Keratinocyte (primary cell): ENCODE results near the gene ERGIC1. TPM values are rescaled to one million over a fixed set of nuclear protein-coding genes. Genes with fewer than 3 reads are reported as not detected.

ENCODE experiments used
- DNase-seq: peaks from one replicate; pipeline ENCODE4 v3.0.0-alpha.2; 2011; ENCODE audit warnings: low read depth, missing footprints, low spot score
- FAIRE-seq: peaks from 2 replicates; lab custom pipeline; 2011; peaks lifted over from hg19 to GRCh38; lab: Jason Lieb, UNC
- H2AFZ ChIP-seq: 2 replicates; pipeline ENCODE4 v1.6.0; 2012; ENCODE audit warnings: low read length, control low read depth, inconsistent platforms; ENCODE audit not compliant: control insufficient read depth
- H3K27ac ChIP-seq: 2 replicates; pipeline ENCODE4 v1.5.1; 2011; ENCODE audit warnings: low read length; ENCODE audit not compliant: control insufficient read depth, insufficient read depth
- H3K27me3 ChIP-seq: 3 replicates; pipeline ENCODE4 v1.6.0; 2011; ENCODE audit warnings: low read length; ENCODE audit not compliant: control insufficient read depth, insufficient read depth; ENCODE audit errors: extremely low read depth
- H3K36me3 ChIP-seq, 2 experiments: 2 replicates in 1 of 2; 3 replicates in 1 of 2; pipeline ENCODE4 v1.5.1; 2011; ENCODE audit warnings: low read length in 2 of 2, mild to moderate bottlenecking in 1 of 2; ENCODE audit not compliant: control insufficient read depth in 2 of 2, insufficient read depth in 2 of 2; ENCODE audit errors: extremely low read depth in 1 of 2
- H3K4me1 ChIP-seq: 3 replicates; pipeline ENCODE4 v1.5.1; 2011; ENCODE audit warnings: low read length; ENCODE audit not compliant: control insufficient read depth, insufficient read depth; ENCODE audit errors: extremely low read depth
- H3K4me2 ChIP-seq: 3 replicates; pipeline ENCODE4 v1.6.0; 2011; ENCODE audit warnings: low read depth, low read length; ENCODE audit not compliant: control insufficient read depth, insufficient read depth; ENCODE audit errors: extremely low read depth
- H3K4me3 ChIP-seq, 3 experiments: fragments of 200-600 bp in 1 of 3; sonication (generic) in 1 of 3; 2 replicates in 2 of 3; 3 replicates in 1 of 3; pipeline ENCODE4 v1.5.1; 2011 to 2016; ENCODE audit warnings: low read length in 3 of 3, mild to moderate bottlenecking in 3 of 3, control low read depth in 2 of 3, inconsistent platforms in 1 of 3, low read depth in 1 of 3, mixed read lengths in 1 of 3, mixed run types in 1 of 3, moderate library complexity in 1 of 3; ENCODE audit not compliant: control insufficient read depth in 2 of 3, insufficient read depth in 2 of 3; ENCODE audit errors: extremely low read depth in 1 of 3
- H3K79me2 ChIP-seq: 2 replicates; pipeline ENCODE4 v1.6.0; 2012; ENCODE audit warnings: low read length; ENCODE audit not compliant: control insufficient read depth, insufficient read depth
- H3K9ac ChIP-seq: 3 replicates; pipeline ENCODE4 v1.6.0; 2011; ENCODE audit warnings: low read length; ENCODE audit not compliant: control insufficient read depth, insufficient read depth; ENCODE audit errors: extremely low read depth
- H3K9me1 ChIP-seq: 3 replicates; pipeline ENCODE4 v1.6.0; 2011; ENCODE audit warnings: low read length; ENCODE audit not compliant: control insufficient read depth, insufficient read depth; ENCODE audit errors: extremely low read depth
- H3K9me3 ChIP-seq: 2 replicates; pipeline ENCODE4 v1.5.1; 2012; ENCODE audit warnings: low read depth, low read length; ENCODE audit not compliant: control insufficient read depth
- H4K20me1 ChIP-seq: 3 replicates; pipeline ENCODE4 v1.6.0; 2011; ENCODE audit warnings: low read length; ENCODE audit not compliant: control insufficient read depth, insufficient read depth; ENCODE audit errors: extremely low read depth
- CTCF ChIP-seq, 3 experiments: IDR thresholded peaks in 1 of 3; conservative IDR thresholded peaks in 1 of 3; optimal IDR thresholded peaks in 1 of 3; 2 replicates in 2 of 3; 3 replicates in 1 of 3; pipeline versions ENCODE3 to v1.5.1; 2011; ENCODE audit warnings: low read length in 3 of 3, mild to moderate bottlenecking in 3 of 3, moderate library complexity in 2 of 3, control low read depth in 1 of 3, inconsistent platforms in 1 of 3; ENCODE audit not compliant: insufficient read depth in 2 of 3; ENCODE audit errors: extremely low read depth in 1 of 3
- EZH2 ChIP-seq: IDR thresholded peaks from one replicate; pipeline ENCODE4 v1.6.1; 2012; ENCODE audit warnings: inconsistent platforms, mild to moderate bottlenecking, low read length, moderate library complexity
- dilution Hi-C: fragments of 300-500 bp; cut with MboI; formaldehyde crosslinking; loops from one replicate; pipeline ENCODE4 v1.7.0; 2020; ENCODE audit warnings: low sequenced_read_pairs; ENCODE audit not compliant: extremely low pct_ligation_motif_present
- polyA plus RNA-seq, 5 experiments: library from polyadenylated mRNA; depleted of rRNA in 3 of 5; stranded (reverse) in 3 of 5; stranded (forward) in 1 of 5; unstranded in 1 of 5; fragments of >200 nt; gene quantifications; 1 replicate in 1 of 5; 2 replicates in 3 of 5; 3 replicates in 1 of 5; pipeline versions ENCODE4 v1.2.1 to v1.2.3, GENCODE V29; 2011 to 2012; ENCODE audit warnings: missing spikeins in 2 of 5, low read depth in 1 of 5, low replicate concordance in 1 of 5

The ERGIC1 gene
- polyA plus RNA-seq, 1 donor (not counting 4 experiments of a cell fraction or from before 2014, with no cell fraction given) = 93.4 TPM

DNA sequence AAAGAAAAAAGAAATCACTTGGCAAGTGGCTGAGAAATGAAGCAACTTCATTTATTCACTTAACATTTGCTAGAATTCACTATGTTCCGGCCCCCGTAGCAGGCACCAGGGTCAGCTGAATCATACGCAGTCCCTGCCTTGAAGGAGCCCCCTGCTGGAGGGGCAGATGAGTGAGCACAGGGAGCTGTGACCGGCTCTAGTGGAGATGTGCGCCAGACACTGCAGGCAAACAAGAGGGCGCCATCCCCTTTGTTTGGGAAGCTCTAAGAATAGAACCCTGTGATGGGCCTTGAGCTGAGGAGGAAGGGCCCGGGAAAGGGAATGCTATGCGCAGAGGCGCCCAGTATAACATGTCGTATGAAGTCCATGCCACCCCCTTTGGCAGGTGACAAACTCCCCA lies 105.0 kb downstream of the ERGIC1 start:
- Histone ChIP-seq H3K27ac (no peak overlapping the region), H3K9me3 (no peaks in the 10 kb centered on the region), H3K79me2 (no peaks in the 10 kb centered on the region), H3K4me1 (no peaks in the 10 kb centered on the region), H3K9me1 (no peaks in the 10 kb centered on the region), H3K4me3 (no peak overlapping the region), H4K20me1 (no peaks in the 10 kb centered on the region), H3K27me3 (no peaks in the 10 kb centered on the region), H3K9ac (no peak overlapping the region), H3K4me2 (no peak overlapping the region), H3K36me3 (peaks cover 8 to 22% of the 10 kb centered on the region in 2 experiments), H2AFZ (no peak overlapping the region)
- TF ChIP-seq EZH2 (no peak), CTCF (optimal IDR thresholded peaks at IDR 0.05 in 1 of 3, IDR thresholded peaks at IDR 0.05 in 1 of 3, conservative IDR thresholded peaks at IDR 0.05 in 1 of 3; ENCODE audit: extremely low read depth in 1 of 3, insufficient read depth in 2 of 3, low read length in 3 of 3) (peak; percentile 13 to 55 (median 34))
- DNase-seq = no peak
- FAIRE-seq = no peak
- dilution Hi-C loops = no loop called here

- no peak overlapping the region for H2AFZ ChIP-seq
- no peak overlapping the region for H3K4me3 ChIP-seq
- no peaks in the 10 kb centered on the region for H4K20me1 ChIP-seq
- no peak overlapping the region for H3K27ac ChIP-seq
- no peaks in the 10 kb centered on the region for H3K79me2 ChIP-seq
- TF ChIP-seq EZH2 = no peak
- no peak for TF ChIP-seq CTCF (optimal IDR thresholded peaks at IDR 0.05 in 1 of 3, IDR thresholded peaks at IDR 0.05 in 1 of 3, conservative IDR thresholded peaks at IDR 0.05 in 1 of 3; ENCODE audit: extremely low read depth in 1 of 3, insufficient read depth in 2 of 3, low read length in 3 of 3)
- no peak for FAIRE-seq
- dilution Hi-C loops = no loop called here
- no peaks in the 10 kb centered on the region for H3K9me1 ChIP-seq
- H3K4me2 ChIP-seq = no peak overlapping the region
- H3K9me3 ChIP-seq = no peaks in the 10 kb centered on the region
- H3K36me3 ChIP-seq = peaks cover 8 to 22% of the 10 kb centered on the region in 2 experiments
- DNase-seq = no peak
- no peaks in the 10 kb centered on the region for H3K27me3 ChIP-seq
- H3K9ac ChIP-seq = no peak overlapping the region
- no peaks in the 10 kb centered on the region for H3K4me1 ChIP-seq
Measured at GRCh38 chr5:172939611-172940267, 105.7 kb downstream of the ERGIC1 start.
